Pulmonary artery endothelial cell (primary cell): Measurements from ENCODE around the gene FAM204A. TPM values are rescaled to one million over a fixed set of nuclear protein-coding genes. Genes with fewer than 3 reads are reported as not detected.

Source experiments
- DNase-seq: peaks from one replicate; pipeline ENCODE4 v3.0.0-alpha.2; 2011; ENCODE audit warnings: low read depth, low spot score
- total RNA-seq: library from RNA; depleted of rRNA; stranded (reverse); fragments of >200 nt; gene quantifications from 2 replicates; pipeline ENCODE4 v1.2.3, GENCODE V29; 2014

FAM204A gene
- total RNA-seq, 1 donor from 2014 or later, result 77.0 TPM

GRCh38 chr10:118332236-118332635 lies 9.9 kb downstream of the FAM204A start:
- no peak for DNase-seq

- no peak for DNase-seq
Observed at GRCh38 chr10:118330295-118331076, 11.6 kb downstream of the FAM204A start.

- DNase-seq, result no peak
Observed at GRCh38 chr10:118324140-118324539, 18.0 kb downstream of the FAM204A start.

- no peak for DNase-seq
Observed at GRCh38 chr10:118321724-118322575, 20.2 kb downstream of the FAM204A start.

GRCh38 chr10:118315629-118316028 lies 26.5 kb downstream of the FAM204A start:
- DNase-seq, result no peak

GRCh38 chr10:118314882-118315281 lies 27.2 kb downstream of the FAM204A start:
- DNase-seq, result no peak

DNA sequence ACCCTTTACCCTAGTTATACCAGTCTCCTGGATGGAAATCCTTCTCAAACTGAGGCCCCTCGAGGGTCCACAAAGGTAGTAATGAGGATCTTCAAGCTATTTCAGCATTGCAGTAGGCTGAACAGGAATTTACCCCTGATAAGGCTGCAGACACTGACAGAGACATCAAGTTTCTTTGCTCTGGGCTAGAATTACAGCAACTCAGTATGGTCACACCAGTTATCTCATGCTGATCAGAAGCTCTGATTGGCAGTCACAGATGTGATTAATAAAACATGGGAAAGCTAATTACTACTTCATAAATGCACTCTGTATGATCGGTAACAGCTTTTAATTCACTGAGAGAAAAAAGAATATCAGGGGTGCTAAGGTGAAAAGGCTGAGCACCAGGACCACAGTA lies 30.6 kb downstream of the FAM204A start:
- DNase-seq, result no peak

GRCh38 chr10:118310822-118311221 lies 31.3 kb downstream of the FAM204A start:
- DNase-seq, result no peak

GRCh38 chr10:118309911-118310310 lies 32.2 kb downstream of the FAM204A start:
- no peak for DNase-seq

- DNase-seq, result no peak
Observed at GRCh38 chr10:118308664-118309063, 33.5 kb downstream of the FAM204A start.

DNA sequence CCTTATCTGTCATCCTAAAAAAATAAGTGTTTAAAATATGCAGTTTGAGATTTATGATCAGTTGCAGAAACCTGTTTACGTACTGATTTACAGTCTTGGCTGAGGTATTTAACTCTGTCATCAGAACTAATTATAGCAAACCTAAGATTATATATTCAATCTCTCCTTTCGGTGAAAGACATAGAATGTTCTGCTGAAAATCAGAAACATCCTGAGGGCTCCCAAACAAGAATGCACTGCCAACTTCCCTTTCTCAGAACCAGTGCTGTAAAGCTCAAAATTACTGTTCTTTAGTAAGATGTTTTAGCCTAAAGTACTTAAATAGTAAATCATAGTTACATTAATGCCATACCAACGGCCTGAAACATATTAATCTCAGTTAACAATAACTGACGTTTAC lies 34.3 kb downstream of the FAM204A start:
- no peak for DNase-seq

DNA sequence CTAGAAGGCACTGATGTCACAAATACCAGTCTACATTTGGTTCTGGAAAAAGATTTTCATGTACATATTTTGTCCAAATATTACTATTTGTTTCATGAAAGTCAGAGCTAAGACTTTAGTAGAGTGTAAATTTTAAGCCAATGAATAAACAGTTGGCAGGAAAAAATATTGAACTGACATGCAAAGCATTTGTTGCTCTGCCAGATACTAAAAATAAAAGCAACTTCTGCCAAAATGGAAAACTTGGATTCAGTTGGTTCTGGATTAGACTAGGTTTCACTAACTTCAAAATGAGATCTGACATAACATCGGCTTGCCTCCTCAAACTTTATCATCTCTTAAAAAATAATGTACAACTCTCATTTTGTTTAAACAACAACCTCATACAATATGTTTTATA lies 34.9 kb downstream of the FAM204A start:
- no peak for DNase-seq

- no peak for DNase-seq
Observed at GRCh38 chr10:118305730-118306129, 36.4 kb downstream of the FAM204A start.

- DNase-seq, result no peak
Observed at GRCh38 chr10:118304521-118304920, 37.6 kb downstream of the FAM204A start.

DNA sequence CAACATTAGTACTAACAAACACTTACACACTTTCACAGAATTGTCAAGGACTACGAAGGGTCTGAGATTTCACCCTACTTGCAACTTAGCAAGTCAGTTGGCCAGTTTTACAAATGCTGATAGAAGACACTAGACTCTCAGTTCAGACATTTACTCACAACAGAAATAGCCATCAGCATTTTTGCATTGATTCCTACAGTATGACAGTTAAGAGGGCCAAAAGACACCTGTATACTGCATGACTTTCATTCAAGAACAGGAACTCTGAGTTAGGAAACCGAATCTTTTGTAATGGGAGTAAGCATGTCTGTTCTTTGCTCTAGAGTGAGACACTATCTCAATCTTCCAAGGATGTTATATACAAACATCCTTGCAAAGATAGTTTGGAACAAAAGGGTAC lies 40.9 kb downstream of the FAM204A start:
- DNase-seq, result no peak

- DNase-seq, result no peak
Observed at GRCh38 chr10:118300320-118300719, 41.8 kb downstream of the FAM204A start.

DNA sequence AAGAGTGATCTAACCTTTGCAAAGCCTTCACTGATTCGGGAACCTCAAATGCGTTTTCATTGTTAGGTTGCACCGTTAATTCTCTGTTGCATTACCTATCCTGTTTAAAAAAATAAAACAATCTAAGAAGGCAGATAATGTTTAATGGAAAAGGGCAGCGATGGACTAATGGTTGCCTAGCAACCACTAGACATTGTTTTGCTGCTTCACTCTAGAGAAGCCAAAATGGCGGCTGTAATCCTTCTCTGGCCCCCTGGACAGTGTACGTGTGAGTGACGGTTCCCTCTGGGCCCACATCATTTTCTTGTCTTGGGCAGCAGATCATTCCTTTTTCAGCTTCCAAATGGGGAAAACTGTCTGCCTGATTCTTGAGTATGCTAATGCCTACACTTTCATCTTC lies 43.3 kb downstream of the FAM204A start:
- DNase-seq, result no peak

GRCh38 chr10:118291122-118291521 lies 51.0 kb downstream of the FAM204A start:
- no peak for DNase-seq

DNA sequence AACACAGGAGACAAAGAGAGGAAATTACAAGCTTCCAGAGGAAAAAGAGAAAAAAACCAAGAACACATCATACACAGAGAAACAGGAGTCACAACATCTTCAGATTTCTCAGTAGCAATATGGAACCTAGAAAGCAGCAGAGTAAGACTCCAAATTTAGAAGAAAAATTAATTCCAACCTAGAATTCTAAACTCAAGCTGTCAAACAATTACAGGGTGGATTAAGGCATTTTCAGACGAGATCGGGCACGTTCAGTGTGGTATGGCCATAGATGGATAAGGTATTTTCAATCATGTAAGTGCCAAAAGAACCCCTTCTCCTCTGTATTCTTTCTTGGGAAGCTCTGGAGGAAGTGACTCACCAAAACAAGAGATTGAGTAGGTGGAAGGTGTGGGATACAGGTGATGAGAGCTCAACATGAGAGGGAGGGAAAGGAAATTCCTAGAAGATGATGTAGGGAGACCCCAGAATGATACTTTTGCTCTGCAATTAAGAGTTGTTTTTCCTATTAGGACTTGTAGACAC lies 51.6 kb downstream of the FAM204A start:
- no peak for DNase-seq

GRCh38 chr10:118287076-118287806 lies 54.9 kb downstream of the FAM204A start:
- DNase-seq, result no peak

- DNase-seq, result no peak
Observed at GRCh38 chr10:118286051-118286838, 55.9 kb downstream of the FAM204A start.
